GM12878 (cell line): ENCODE results near the gene RUSC1. TPM values are rescaled to one million over a fixed set of nuclear protein-coding genes. Genes with fewer than 3 reads are reported as not detected.

Experiments used
- ATAC-seq: fragments of 200-7000 bp; cut with Tn5 transposase; 3 replicates; pipeline ENCODE4 v1.9.1; 2020; ENCODE audit warnings: mild to moderate bottlenecking, moderate library complexity
- BruUV-seq: library from RNA; stranded (reverse); fragments of 400-500 nt; replicated peaks from 2 replicates; lab custom pipeline; 2021; lab: Mats Ljungman, UMichigan
- CTCF ChIA-PET: fragments of 300-600 bp; sonication (Branson Sonifier 250); formaldehyde crosslinking; extraction: SDS; loops from one replicate; lab custom pipeline; 2021; ENCODE audit warnings: inconsistent platforms; lab: Yijun Ruan, JAX
- POLR2A ChIA-PET: fragments of 350-600 bp; formaldehyde crosslinking; extraction: SDS; loops from one replicate; lab custom pipeline; 2021; ENCODE audit warnings: inconsistent platforms; lab: Charles Lee
- RAD21 ChIA-PET: fragments of 300-600 bp; sonication (Branson Sonifier 250); formaldehyde crosslinking; loops from one replicate; lab custom pipeline; 2023; ENCODE audit warnings: antibody characterized with exemption; ENCODE audit not compliant: unreplicated experiment; lab: Charles Lee
- SMC1A ChIA-PET: fragments of 300-600 bp; sonication (Branson Sonifier 250); formaldehyde crosslinking; loops from one replicate; lab custom pipeline; 2023; ENCODE audit not compliant: unreplicated experiment, uncharacterized antibody; lab: Charles Lee
- DNase-seq: peaks from one replicate; pipeline ENCODE4 v3.0.0-alpha.2; 2011; ENCODE audit warnings: low read depth, low spot score
- FAIRE-seq: peaks from 3 replicates; lab custom pipeline; 2011; peaks lifted over from hg19 to GRCh38; lab: Jason Lieb, UNC
- H2AFZ ChIP-seq: 2 replicates; pipeline ENCODE4 v1.6.0; 2011; ENCODE audit warnings: low read depth, low read length, control low read depth; ENCODE audit not compliant: control insufficient read depth
- H3K27ac ChIP-seq: 2 replicates; pipeline ENCODE4 v1.5.1; 2011; ENCODE audit warnings: control low read depth; ENCODE audit not compliant: control insufficient read depth, insufficient read depth
- H3K27me3 ChIP-seq, 2 experiments: replicated peaks in 1 of 2; 2 replicates each; pipeline versions ENCODE4 v1.6.0 to v1.6.1; 2011; ENCODE audit warnings: low read length in 1 of 2; ENCODE audit not compliant: control insufficient read depth in 2 of 2, insufficient read depth in 2 of 2
- H3K36me3 ChIP-seq, 2 experiments: 2 replicates each; pipeline ENCODE4 v1.5.1; 2011; ENCODE audit warnings: low read length in 1 of 2; ENCODE audit not compliant: control insufficient read depth in 2 of 2, insufficient read depth in 2 of 2
- H3K4me1 ChIP-seq: 2 replicates; pipeline ENCODE4 v1.6.1; 2011; ENCODE audit warnings: mild to moderate bottlenecking, low read length, moderate library complexity, mixed read lengths; ENCODE audit not compliant: control insufficient read depth, insufficient read depth
- H3K4me2 ChIP-seq: 2 replicates; pipeline ENCODE4 v1.6.0; 2011; ENCODE audit warnings: control low read depth; ENCODE audit not compliant: control insufficient read depth, insufficient read depth
- H3K4me3 ChIP-seq: fragments of 200-600 bp; sonication (generic); 2 replicates; pipeline ENCODE4 v1.5.1; 2016
- H3K79me2 ChIP-seq: 2 replicates; pipeline ENCODE4 v1.6.0; 2011; ENCODE audit warnings: low read length; ENCODE audit not compliant: control insufficient read depth, insufficient read depth
- H3K9ac ChIP-seq: 2 replicates; pipeline ENCODE4 v1.8.0; 2011; ENCODE audit warnings: low read length, control low read depth, mixed read lengths; ENCODE audit not compliant: control insufficient read depth, insufficient read depth
- H3K9me3 ChIP-seq: replicated peaks from 3 replicates; pipeline ENCODE4 v1.5.1; 2011; ENCODE audit warnings: mild to moderate bottlenecking, low read length; ENCODE audit not compliant: control insufficient read depth, insufficient read depth
- H4K20me1 ChIP-seq: 2 replicates; pipeline ENCODE4 v1.6.0; 2011; ENCODE audit not compliant: control insufficient read depth, insufficient read depth
- CHD2 ChIP-seq: IDR thresholded peaks from 2 replicates; pipeline ENCODE4 v1.6.1; 2011; ENCODE audit warnings: low read depth, low read length, improper control_type of control experiment, borderline replicate concordance
- EED ChIP-seq: sonication (generic); IDR thresholded peaks from 2 replicates; pipeline ENCODE4 v1.6.1; 2016; ENCODE audit warnings: antibody characterized with exemption, low read depth
- ESRRA ChIP-seq: IDR thresholded peaks from 2 replicates; pipeline ENCODE4 v1.6.1; 2012; ENCODE audit warnings: mild to moderate bottlenecking, low read length, improper control_type of control experiment
- IRF4 ChIP-seq: IDR thresholded peaks from 2 replicates; pipeline ENCODE4 v1.6.1; 2011; ENCODE audit warnings: low read depth, low read length
- KAT2A ChIP-seq: conservative IDR thresholded peaks from 2 replicates; pipeline ENCODE4 v1.6.1; 2011; ENCODE audit warnings: low read depth, low read length; ENCODE audit not compliant: control insufficient read depth
- MXI1 ChIP-seq: fragments of 150-350 bp; IDR thresholded peaks from 2 replicates; pipeline ENCODE4 v1.6.1; 2011; ENCODE audit warnings: low read depth, mild to moderate bottlenecking, inconsistent platforms, low read length, improper control_type of control experiment
- NBN ChIP-seq: fragments of 450-650 bp; IDR thresholded peaks from 2 replicates; pipeline ENCODE4 v1.6.1; 2016
- TAF1 ChIP-seq: IDR thresholded peaks from 2 replicates; pipeline ENCODE4 v1.6.1; 2011; ENCODE audit warnings: mild to moderate bottlenecking, low read depth, low read length, borderline replicate concordance
- ZNF24 ChIP-seq: fragments of 450-650 bp; IDR thresholded peaks from 2 replicates; pipeline ENCODE4 v1.6.1; 2017; ENCODE audit warnings: antibody characterized with exemption, mild to moderate bottlenecking
- ZNF384 ChIP-seq: IDR thresholded peaks from 2 replicates; pipeline ENCODE4 v1.6.1; 2012; ENCODE audit warnings: low read depth, mild to moderate bottlenecking, low read length, improper control_type of control experiment, borderline replicate concordance
- WGBS: methylation state at CpG from one replicate; pipeline ENCODE4 v1.1.6; 2016; ENCODE audit warnings: low lambda C conversion rate; ENCODE audit not compliant: insufficient replicate concordance, insufficient coverage; ENCODE audit errors: missing lambda C conversion rate; 5-methylcytosine and 5-hydroxymethylcytosine counted together
- in situ Hi-C: fragments of 300-500 bp; cut with MboI; formaldehyde crosslinking; loops from 9 replicates; pipeline ENCODE4 v1.14.3; 2018; ENCODE audit warnings: mixed read lengths
- intact Hi-C: fragments of 100-400 bp; cut with micrococcal nuclease; formaldehyde crosslinking; loops from one replicate; pipeline ENCODE4 v1.14.2; 2022; ENCODE audit not compliant: unreplicated experiment
- polyA plus RNA-seq, 11 experiments: library from polyadenylated mRNA; depleted of rRNA in 4 of 11; unstranded in 6 of 11; stranded (reverse) in 5 of 11; fragments of >200 nt; fragmentation: Nextera tagmentation in 4 of 11; fragmentation: Illumina TruSeq in 1 of 11; extraction: Ambion mirVana in 4 of 11; extraction: Trizol in 1 of 11; gene quantifications; 1 replicate in 1 of 11; 2 replicates in 10 of 11; pipeline versions ENCODE4 v1.2.1 to v1.2.3, GENCODE V29; 2011 to 2016; ENCODE audit warnings: inconsistent platforms in 2 of 11, missing spikeins in 2 of 11, low read depth in 1 of 11
- total RNA-seq, 4 experiments: library from RNA; depleted of rRNA in 3 of 4; stranded (reverse); fragments of >200 nt in 3 of 4; fragmentation: Illumina TruSeq in 1 of 4; extraction: Trizol in 1 of 4; gene quantifications; 2 replicates each; pipeline versions ENCODE4 v1.2.1 to v1.2.3, GENCODE V29; 2013 to 2021
- TF ChIP-seq, protein P1 (sequence below): fragments of 450-650 bp; IDR thresholded peaks from 2 replicates; pipeline ENCODE4 v1.6.1; 2016; ENCODE audit warnings: mild to moderate bottlenecking
- TF ChIP-seq, protein P2 (sequence below): fragments of 450-650 bp; IDR thresholded peaks from 2 replicates; pipeline ENCODE4 v1.6.1; 2018; ENCODE audit warnings: mild to moderate bottlenecking, low read depth, moderate library complexity; ENCODE audit not compliant: partially characterized antibody

The RUSC1 gene
- total and polyA plus RNA-seq, 10 of the 15 experiments (the other 5 are each of a cell fraction or from before 2014, with no cell fraction given), result 1.1 to 23.7 (median 12.3) TPM

DNA sequence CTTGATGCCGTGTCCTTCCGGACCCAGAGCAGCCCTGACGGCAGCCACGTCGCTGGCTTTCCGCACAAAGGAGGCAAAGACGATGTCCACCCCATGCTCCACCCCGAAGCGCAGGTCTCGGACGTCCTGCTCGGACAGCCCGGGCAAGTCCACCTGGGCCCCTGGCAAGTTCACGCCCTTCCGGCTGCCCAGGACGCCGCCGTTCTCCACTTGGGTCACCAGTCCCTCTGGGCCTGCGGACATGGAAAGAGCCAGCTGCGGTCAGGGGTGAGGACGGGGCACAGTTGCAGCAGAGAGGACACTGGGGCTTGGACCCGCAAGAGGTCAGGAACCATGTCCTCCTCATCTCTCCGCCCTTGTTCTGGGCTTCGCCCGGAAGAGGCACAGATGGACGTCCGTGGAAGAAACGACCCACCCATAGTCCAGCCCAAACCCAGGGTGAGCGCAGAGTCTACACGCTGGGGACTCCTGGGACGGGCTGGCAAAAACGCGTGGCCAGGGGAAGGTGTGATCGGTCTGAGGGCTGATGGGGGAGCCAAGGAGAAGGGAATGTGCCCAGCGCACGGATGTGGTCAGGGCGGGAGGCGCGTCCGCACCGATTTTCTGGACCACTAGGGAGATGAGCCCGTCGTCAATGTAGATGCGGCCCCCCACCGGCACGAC lies 26.0 kb upstream of the RUSC1 start:
- no peak for DNase-seq
- H3K36me3 ChIP-seq, result no peaks in the 10 kb centered on the region
- no peak for FAIRE-seq
- ChIA-PET CTCF (no interaction called here), RAD21 (no interaction called here), POLR2A (no interaction called here), SMC1A (no interaction called here)
- H3K27ac ChIP-seq, result no peak overlapping the region
- no peak for ATAC-seq
- H4K20me1 ChIP-seq, result no peaks in the 10 kb centered on the region
- H3K79me2 ChIP-seq, result no peaks in the 10 kb centered on the region
- no peak overlapping the region for H3K4me2 ChIP-seq
- BruUV-seq, result no TSS peak
- H3K9me3 ChIP-seq, result no peaks in the 10 kb centered on the region
- no peaks in the 10 kb centered on the region; a peak in 1 of 4 replicates for H3K27me3 ChIP-seq
- WGBS, result 58% methylated on average over 43 of the region's 46 CpGs
- no peak overlapping the region for H3K9ac ChIP-seq
- in situ Hi-C loops, result no loop called here
- intact Hi-C loops, result no loop called here
- no peak overlapping the region for H2AFZ ChIP-seq
- TF ChIP-seq KAT2A (no peak), IRF4 (no peak), NBN (no peak)
- H3K4me1 ChIP-seq, result peaks cover 3% of the 10 kb centered on the region; the same call in 1 of the 2 replicates
- no peak overlapping the region for H3K4me3 ChIP-seq

DNA sequence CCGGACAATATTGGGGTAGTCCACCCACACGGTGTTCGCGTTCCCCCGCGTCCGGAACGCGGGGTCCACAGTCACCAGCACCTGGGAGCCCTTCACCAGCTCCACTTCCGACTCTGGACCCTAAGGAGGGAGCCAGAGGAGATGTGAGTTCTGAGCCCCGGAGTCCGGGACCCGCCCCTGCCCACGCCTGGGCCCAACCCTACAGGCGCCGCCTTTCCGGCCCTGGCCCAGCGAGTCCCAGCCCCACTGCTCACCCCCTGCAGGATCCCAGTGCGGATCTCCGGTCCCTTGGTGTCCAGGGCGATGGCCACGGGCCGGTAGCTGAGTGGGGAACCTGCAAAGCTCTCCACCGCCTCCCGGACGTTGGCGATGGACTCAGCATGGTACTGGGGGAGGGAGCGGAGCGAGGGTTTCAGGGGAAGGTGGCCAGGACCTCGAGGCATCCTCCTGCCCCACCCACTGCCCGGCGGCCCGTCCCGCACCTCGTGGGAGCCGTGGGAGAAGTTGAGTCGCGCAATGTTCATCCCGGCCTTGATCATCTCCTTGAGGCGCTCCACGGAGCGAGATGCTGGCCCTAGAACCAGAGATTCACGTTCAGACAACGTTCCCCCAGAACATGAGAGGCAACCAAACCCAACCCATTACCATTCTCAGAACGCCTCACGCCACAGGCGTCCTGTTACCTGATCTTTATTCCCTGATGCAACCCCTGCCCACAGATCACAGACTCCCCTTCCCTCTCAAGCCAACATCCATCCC lies 25.3 kb upstream of the RUSC1 start:
- Histone ChIP-seq H3K27me3 (no peaks in the 10 kb centered on the region; a peak in 1 of 4 replicates), H4K20me1 (no peaks in the 10 kb centered on the region), H2AFZ (no peak overlapping the region), H3K27ac (no peak overlapping the region), H3K9me3 (no peaks in the 10 kb centered on the region), H3K4me3 (no peak overlapping the region), H3K79me2 (no peaks in the 10 kb centered on the region), H3K4me1 (peaks cover 3% of the 10 kb centered on the region; the same call in 1 of the 2 replicates), H3K4me2 (no peak overlapping the region), H3K9ac (no peak overlapping the region), H3K36me3 (no peaks in the 10 kb centered on the region)
- no peak for DNase-seq
- CTCF ChIA-PET, result no interaction called here
- BruUV-seq, result no TSS peak
- intact Hi-C loops, result no loop called here
- RAD21 ChIA-PET, result no interaction called here
- no peak for FAIRE-seq
- ATAC-seq, result no peak
- SMC1A ChIA-PET, result no interaction called here
- in situ Hi-C loops, result no loop called here
- WGBS, result 72% methylated on average over 47 of the region's 47 CpGs
- POLR2A ChIA-PET, result no interaction called here
- TF ChIP-seq TAF1, result no peak
- TF ChIP-seq KAT2A, result no peak
- no peak for TF ChIP-seq IRF4
- TF ChIP-seq EED, result no peak
- no peak for TF ChIP-seq ESRRA
- TF ChIP-seq, protein P1, sequence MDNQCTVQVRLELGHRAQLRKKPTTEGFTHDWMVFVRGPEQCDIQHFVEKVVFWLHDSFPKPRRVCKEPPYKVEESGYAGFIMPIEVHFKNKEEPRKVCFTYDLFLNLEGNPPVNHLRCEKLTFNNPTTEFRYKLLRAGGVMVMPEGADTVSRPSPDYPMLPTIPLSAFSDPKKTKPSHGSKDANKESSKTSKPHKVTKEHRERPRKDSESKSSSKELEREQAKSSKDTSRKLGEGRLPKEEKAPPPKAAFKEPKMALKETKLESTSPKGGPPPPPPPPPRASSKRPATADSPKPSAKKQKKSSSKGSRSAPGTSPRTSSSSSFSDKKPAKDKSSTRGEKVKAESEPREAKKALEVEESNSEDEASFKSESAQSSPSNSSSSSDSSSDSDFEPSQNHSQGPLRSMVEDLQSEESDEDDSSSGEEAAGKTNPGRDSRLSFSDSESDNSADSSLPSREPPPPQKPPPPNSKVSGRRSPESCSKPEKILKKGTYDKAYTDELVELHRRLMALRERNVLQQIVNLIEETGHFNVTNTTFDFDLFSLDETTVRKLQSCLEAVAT, result no peak
- no peak for TF ChIP-seq MXI1
- no peak for TF ChIP-seq ZNF384
- TF ChIP-seq, protein P2, sequence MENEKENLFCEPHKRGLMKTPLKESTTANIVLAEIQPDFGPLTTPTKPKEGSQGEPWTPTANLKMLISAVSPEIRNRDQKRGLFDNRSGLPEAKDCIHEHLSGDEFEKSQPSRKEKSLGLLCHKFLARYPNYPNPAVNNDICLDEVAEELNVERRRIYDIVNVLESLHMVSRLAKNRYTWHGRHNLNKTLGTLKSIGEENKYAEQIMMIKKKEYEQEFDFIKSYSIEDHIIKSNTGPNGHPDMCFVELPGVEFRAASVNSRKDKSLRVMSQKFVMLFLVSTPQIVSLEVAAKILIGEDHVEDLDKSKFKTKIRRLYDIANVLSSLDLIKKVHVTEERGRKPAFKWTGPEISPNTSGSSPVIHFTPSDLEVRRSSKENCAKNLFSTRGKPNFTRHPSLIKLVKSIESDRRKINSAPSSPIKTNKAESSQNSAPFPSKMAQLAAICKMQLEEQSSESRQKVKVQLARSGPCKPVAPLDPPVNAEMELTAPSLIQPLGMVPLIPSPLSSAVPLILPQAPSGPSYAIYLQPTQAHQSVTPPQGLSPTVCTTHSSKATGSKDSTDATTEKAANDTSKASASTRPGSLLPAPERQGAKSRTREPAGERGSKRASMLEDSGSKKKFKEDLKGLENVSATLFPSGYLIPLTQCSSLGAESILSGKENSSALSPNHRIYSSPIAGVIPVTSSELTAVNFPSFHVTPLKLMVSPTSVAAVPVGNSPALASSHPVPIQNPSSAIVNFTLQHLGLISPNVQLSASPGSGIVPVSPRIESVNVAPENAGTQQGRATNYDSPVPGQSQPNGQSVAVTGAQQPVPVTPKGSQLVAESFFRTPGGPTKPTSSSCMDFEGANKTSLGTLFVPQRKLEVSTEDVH, result no peak
- no peak for TF ChIP-seq ZNF24
- no peak for TF ChIP-seq CHD2
